ENCODE data around the gene CARHSP1. TPM values are rescaled to one million over a fixed set of nuclear protein-coding genes. Genes with fewer than 3 reads are reported as not detected.

Gene CARHSP1
- total RNA-seq, 1 donor from 2014 or later: 115 TPM

DNA sequence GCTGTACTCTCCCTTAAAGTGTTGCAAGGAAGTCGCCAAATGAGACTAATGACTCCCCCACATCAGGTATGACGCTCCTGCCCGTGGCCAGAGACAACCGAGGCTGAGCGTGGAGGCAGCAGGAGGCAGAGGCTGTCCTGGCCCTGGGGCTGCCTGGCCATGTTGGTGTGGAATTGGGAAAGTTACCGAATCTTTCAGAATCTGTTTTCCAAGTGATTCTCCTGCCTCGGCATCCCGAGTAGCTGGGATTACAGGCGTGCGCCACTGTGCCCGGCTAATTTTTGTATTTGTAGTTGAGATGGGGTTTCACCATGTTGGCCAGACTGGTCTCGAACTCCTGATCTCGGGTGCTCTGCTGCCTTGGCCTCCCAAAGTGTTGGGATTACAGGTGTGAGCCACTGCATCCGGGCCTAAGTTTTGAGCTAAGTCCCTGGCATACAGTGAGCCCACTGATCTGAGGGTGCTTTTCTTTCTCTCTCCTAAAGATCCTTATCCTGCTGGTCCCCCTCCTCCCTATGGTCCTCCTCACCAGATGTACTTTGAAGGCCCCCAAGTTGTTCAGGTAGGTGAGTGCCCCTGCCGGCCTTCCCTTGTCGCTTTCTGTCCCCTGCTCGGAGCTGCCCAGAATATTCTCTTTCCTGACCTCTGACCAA lies 14.0 kb upstream of the CARHSP1 start:
- Mint-ChIP-seq H3K9me3 (no peaks in the 10 kb centered on the region), H3K36me3 (peaks cover 6% of the 10 kb centered on the region), H3K4me3 (no peak overlapping the region), H3K27me3 (ENCODE audit: insufficient read depth, low read depth) (peaks cover 11% of the 10 kb centered on the region), H3K27ac (peak overlapping the region; percentile 42), H3K4me1 (peaks cover 16% of the 10 kb centered on the region)
- Histone ChIP-seq H3K79me2 (ENCODE audit: low read depth) (no peaks in the 10 kb centered on the region), H3K36me3 (no peaks in the 10 kb centered on the region), H3K4me3 (no peak overlapping the region), H2AFZ (replicated peaks) (no peak overlapping the region), H3K27ac (no peak overlapping the region), H3K4me1 (peaks cover 8% of the 10 kb centered on the region), H4K20me1 (ENCODE audit: low read depth) (peaks cover 19% of the 10 kb centered on the region), H3K27me3 (no peaks in the 10 kb centered on the region), H3K9ac (no peak overlapping the region), H3F3A (ENCODE audit: low read depth) (peaks cover 10% of the 10 kb centered on the region), H3K4me2 (no peak overlapping the region), H3K9me3 (ENCODE audit: low read depth) (no peaks in the 10 kb centered on the region)
- DNase-seq (ENCODE audit: low spot score): no peak
- TF ChIP-seq, protein P1, sequence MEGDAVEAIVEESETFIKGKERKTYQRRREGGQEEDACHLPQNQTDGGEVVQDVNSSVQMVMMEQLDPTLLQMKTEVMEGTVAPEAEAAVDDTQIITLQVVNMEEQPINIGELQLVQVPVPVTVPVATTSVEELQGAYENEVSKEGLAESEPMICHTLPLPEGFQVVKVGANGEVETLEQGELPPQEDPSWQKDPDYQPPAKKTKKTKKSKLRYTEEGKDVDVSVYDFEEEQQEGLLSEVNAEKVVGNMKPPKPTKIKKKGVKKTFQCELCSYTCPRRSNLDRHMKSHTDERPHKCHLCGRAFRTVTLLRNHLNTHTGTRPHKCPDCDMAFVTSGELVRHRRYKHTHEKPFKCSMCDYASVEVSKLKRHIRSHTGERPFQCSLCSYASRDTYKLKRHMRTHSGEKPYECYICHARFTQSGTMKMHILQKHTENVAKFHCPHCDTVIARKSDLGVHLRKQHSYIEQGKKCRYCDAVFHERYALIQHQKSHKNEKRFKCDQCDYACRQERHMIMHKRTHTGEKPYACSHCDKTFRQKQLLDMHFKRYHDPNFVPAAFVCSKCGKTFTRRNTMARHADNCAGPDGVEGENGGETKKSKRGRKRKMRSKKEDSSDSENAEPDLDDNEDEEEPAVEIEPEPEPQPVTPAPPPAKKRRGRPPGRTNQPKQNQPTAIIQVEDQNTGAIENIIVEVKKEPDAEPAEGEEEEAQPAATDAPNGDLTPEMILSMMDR (IDR thresholded peaks at IDR 0.05): no peak
- no peak for TF ChIP-seq EZH2 (IDR thresholded peaks at IDR 0.05)
- TF ChIP-seq EZH2phosphoT487 (IDR thresholded peaks at IDR 0.05): no peak

DNA sequence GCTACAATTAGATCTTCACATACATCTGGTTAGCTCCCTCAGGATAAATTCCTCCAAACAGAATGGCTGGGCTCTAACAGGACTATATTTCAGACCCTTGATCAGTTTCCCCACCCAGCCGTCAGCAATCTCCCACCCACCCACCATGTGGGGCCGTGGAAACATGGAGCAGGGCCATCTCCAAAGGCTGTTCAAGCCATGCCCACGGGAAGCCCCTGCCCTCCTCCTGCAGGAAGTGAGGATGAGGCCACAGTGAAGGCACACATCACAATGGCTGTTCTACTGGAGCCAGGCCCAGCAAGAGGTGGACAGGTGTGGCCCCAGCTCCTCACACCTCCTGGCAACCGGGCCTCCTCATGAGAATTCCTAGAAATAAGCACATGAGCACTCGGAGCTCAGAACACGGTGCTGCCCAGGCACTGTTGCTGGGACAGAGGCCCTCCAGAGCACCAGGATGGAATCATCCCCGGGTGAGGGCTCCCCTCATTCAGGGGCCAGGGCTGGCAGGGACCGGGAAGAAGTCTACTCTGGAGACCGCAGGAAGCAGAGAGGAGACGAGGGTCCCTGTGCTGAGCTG lies 13.3 kb upstream of the CARHSP1 start, which contains the start of gene LITAFD:
Gene LITAFD (plus strand): TSS at position 311 of the 577 bp plus-strand sequence. CDS start 2,005 bp downstream, outside the sequence.
- H3K4me1 Mint-ChIP-seq: peaks cover 16% of the 10 kb centered on the region
- H3K79me2 ChIP-seq (ENCODE audit: low read depth): no peaks in the 10 kb centered on the region
- H3K27ac ChIP-seq: no peak within 1 kb of the TSS
- no peak within 1 kb of the TSS for H3K4me3 ChIP-seq
- H3F3A ChIP-seq (ENCODE audit: low read depth): peaks cover 10% of the 10 kb centered on the region
- peaks cover 9% of the 10 kb centered on the region for H3K27me3 Mint-ChIP-seq (ENCODE audit: insufficient read depth, low read depth)
- DNase-seq (ENCODE audit: low spot score): no peak
- no peak within 1 kb of the TSS for H3K4me3 Mint-ChIP-seq
- no peak within 1 kb of the TSS for H2AFZ ChIP-seq (replicated peaks)
- TF ChIP-seq EZH2 (IDR thresholded peaks at IDR 0.05) (no peak), EZH2phosphoT487 (IDR thresholded peaks at IDR 0.05) (no peak)
- TF ChIP-seq, protein P1 (IDR thresholded peaks at IDR 0.05): no peak
- H3K36me3 Mint-ChIP-seq: peaks cover 3% of the 10 kb centered on the region
- H3K4me1 ChIP-seq: peaks cover 8% of the 10 kb centered on the region
- no peak within 1 kb of the TSS for H3K9ac ChIP-seq
- H3K27me3 ChIP-seq: no peaks in the 10 kb centered on the region
- no peaks in the 10 kb centered on the region for H3K9me3 Mint-ChIP-seq
- H3K9me3 ChIP-seq (ENCODE audit: low read depth): no peaks in the 10 kb centered on the region
- H3K36me3 ChIP-seq: no peaks in the 10 kb centered on the region
- peak within 1 kb of the TSS; percentile 42 for H3K27ac Mint-ChIP-seq
- H4K20me1 ChIP-seq (ENCODE audit: low read depth): peaks cover 15% of the 10 kb centered on the region
- H3K4me2 ChIP-seq: no peak within 1 kb of the TSS

DNA sequence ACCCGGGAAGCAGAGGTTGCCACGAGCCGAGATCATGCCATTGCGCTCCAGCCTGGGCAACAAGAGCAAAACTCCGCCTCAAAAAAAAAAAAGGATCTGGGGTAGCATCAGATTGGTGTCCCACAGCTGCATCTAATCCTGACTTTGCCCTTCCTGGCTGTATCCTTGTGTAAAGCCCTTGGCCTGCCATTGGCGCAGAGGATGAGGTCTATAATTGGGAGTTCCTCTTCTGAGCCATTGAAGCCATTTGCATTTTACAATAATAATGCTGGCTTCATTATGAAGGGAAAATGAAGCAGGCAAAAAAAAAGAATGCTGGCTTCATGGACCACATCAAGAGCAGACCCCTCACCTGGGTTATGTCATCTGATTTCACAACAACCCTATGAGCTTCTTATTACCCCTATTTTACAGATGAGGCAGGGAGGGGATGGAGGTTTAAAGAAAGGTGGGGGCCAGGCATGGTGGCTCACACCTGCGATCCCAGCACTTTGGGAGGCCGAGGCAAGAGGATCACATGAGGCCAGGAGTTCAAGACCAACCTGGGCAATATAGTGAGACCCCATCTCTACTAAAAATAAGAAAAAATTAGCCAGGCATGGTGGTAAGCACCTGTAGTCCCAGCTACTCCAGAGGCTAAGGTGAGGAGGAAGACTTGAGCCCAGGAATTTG lies 12.2 kb upstream of the CARHSP1 start:
- H2AFZ ChIP-seq (replicated peaks): no peak overlapping the region
- TF ChIP-seq EZH2phosphoT487 (IDR thresholded peaks at IDR 0.05): no peak
- TF ChIP-seq EZH2 (IDR thresholded peaks at IDR 0.05): no peak
- TF ChIP-seq, protein P1 (IDR thresholded peaks at IDR 0.05): no peak
- H3K27ac Mint-ChIP-seq: no peak overlapping the region

More for the DNA sequence above, 12.2 kb upstream of the CARHSP1 start:
- no peak overlapping the region for H3K4me3 ChIP-seq
- Mint-ChIP-seq H3K4me1 (peaks cover 9% of the 10 kb centered on the region), H3K4me3 (no peak overlapping the region), H3K27me3 (ENCODE audit: insufficient read depth, low read depth) (peaks cover 8% of the 10 kb centered on the region), H3K9me3 (no peaks in the 10 kb centered on the region), H3K36me3 (no peaks in the 10 kb centered on the region)
- no peaks in the 10 kb centered on the region for H3K79me2 ChIP-seq (ENCODE audit: low read depth)
- no peak overlapping the region for H3K9ac ChIP-seq
- no peak for DNase-seq (ENCODE audit: low spot score)
- H4K20me1 ChIP-seq (ENCODE audit: low read depth): peaks cover 5% of the 10 kb centered on the region
- peaks cover 2% of the 10 kb centered on the region for H3K4me1 ChIP-seq
- H3K27me3 ChIP-seq: no peaks in the 10 kb centered on the region
- no peaks in the 10 kb centered on the region for H3K36me3 ChIP-seq
- no peak overlapping the region for H3K27ac ChIP-seq
- no peaks in the 10 kb centered on the region for H3K9me3 ChIP-seq (ENCODE audit: low read depth)
- no peak overlapping the region for H3K4me2 ChIP-seq
- peaks cover 7% of the 10 kb centered on the region for H3F3A ChIP-seq (ENCODE audit: low read depth)
